Measurements from ENCODE around the gene PLEKHN1. TPM values are rescaled to one million over a fixed set of nuclear protein-coding genes. Genes with fewer than 3 reads are reported as not detected.

Gene PLEKHN1
- total RNA-seq, 1 donor from 2014 or later = 6.4 TPM

GRCh38 chr1:978069-978834 is 12.0 kb downstream of the PLEKHN1 start:
- DNase-seq (ENCODE audit: extremely low spot score, unreplicated experiment) = no peak
- no peaks in the 10 kb centered on the region for H3K36me3 Mint-ChIP-seq
- no peaks in the 10 kb centered on the region for H3K9me3 Mint-ChIP-seq
- H3K27me3 Mint-ChIP-seq = peaks cover 16% of the 10 kb centered on the region
- no peak for TF ChIP-seq CTCF (conservative IDR thresholded peaks at IDR 0.05)
- peak overlapping the region; percentile 39 for H3K4me3 Mint-ChIP-seq
- H3K27ac Mint-ChIP-seq = peak overlapping the region; percentile 66
- H3K4me1 Mint-ChIP-seq (ENCODE audit: unreplicated experiment) = peaks cover 4% of the 10 kb centered on the region

- Mint-ChIP-seq H3K27ac (no peak overlapping the region), H3K4me3 (no peak overlapping the region), H3K9me3 (no peaks in the 10 kb centered on the region), H3K27me3 (peaks cover 23% of the 10 kb centered on the region), H3K4me1 (ENCODE audit: unreplicated experiment) (peaks cover 4% of the 10 kb centered on the region), H3K36me3 (no peaks in the 10 kb centered on the region)
- TF ChIP-seq CTCF (conservative IDR thresholded peaks at IDR 0.05) = no peak
- DNase-seq (ENCODE audit: extremely low spot score, unreplicated experiment) = no peak
These were observed 12.8 kb downstream of the PLEKHN1 start for GRCh38 chr1:978835-979743.

GRCh38 chr1:979744-980072 is 13.4 kb downstream of the PLEKHN1 start:
- Mint-ChIP-seq H3K4me1 (ENCODE audit: unreplicated experiment) (peaks cover 4% of the 10 kb centered on the region), H3K36me3 (no peaks in the 10 kb centered on the region), H3K27ac (no peak overlapping the region), H3K9me3 (no peaks in the 10 kb centered on the region), H3K27me3 (peaks cover 23% of the 10 kb centered on the region), H3K4me3 (no peak overlapping the region)
- no peak for TF ChIP-seq CTCF (conservative IDR thresholded peaks at IDR 0.05)
- DNase-seq (ENCODE audit: extremely low spot score, unreplicated experiment) = no peak

GRCh38 chr1:980137-980571 is 13.9 kb downstream of the PLEKHN1 start:
- Mint-ChIP-seq H3K4me1 (ENCODE audit: unreplicated experiment) (peaks cover 4% of the 10 kb centered on the region), H3K9me3 (no peaks in the 10 kb centered on the region), H3K36me3 (no peaks in the 10 kb centered on the region), H3K4me3 (no peak overlapping the region), H3K27me3 (peaks cover 25% of the 10 kb centered on the region), H3K27ac (no peak overlapping the region)
- DNase-seq (ENCODE audit: extremely low spot score, unreplicated experiment) = no peak
- no peak for TF ChIP-seq CTCF (conservative IDR thresholded peaks at IDR 0.05)

GRCh38 chr1:980602-981395 is 14.5 kb downstream of the PLEKHN1 start:
- Mint-ChIP-seq H3K4me1 (ENCODE audit: unreplicated experiment) (peaks cover 1% of the 10 kb centered on the region), H3K27me3 (peaks cover 28% of the 10 kb centered on the region), H3K9me3 (no peaks in the 10 kb centered on the region), H3K4me3 (no peak overlapping the region), H3K36me3 (no peaks in the 10 kb centered on the region), H3K27ac (no peak overlapping the region)
- TF ChIP-seq CTCF (conservative IDR thresholded peaks at IDR 0.05) = no peak
- no peak for DNase-seq (ENCODE audit: extremely low spot score, unreplicated experiment)
